Inflammatory macrophage treated with lipopolysaccharide for 4 hours (primary cell): Measurements from ENCODE around the gene GARRE1.
"Not testable (repeated sequence)": the region's sequence is repeated elsewhere in the genome, so short reads cannot be mapped to it uniquely, and the experiment has no call there.

Experiments used
- DNase-seq: peaks from one replicate; pipeline ENCODE4 v3.0.0-alpha.2; 2020

GARRE1 gene

GRCh38 chr19:34254046-34254697 lies at the start of gene GARRE1:
Gene GARRE1, plus strand, starts transcription at chr19:34254554. Its CDS starts 45,920 bp downstream, at chr19:34300474.
- peak; percentile 66 for DNase-seq

DNA sequence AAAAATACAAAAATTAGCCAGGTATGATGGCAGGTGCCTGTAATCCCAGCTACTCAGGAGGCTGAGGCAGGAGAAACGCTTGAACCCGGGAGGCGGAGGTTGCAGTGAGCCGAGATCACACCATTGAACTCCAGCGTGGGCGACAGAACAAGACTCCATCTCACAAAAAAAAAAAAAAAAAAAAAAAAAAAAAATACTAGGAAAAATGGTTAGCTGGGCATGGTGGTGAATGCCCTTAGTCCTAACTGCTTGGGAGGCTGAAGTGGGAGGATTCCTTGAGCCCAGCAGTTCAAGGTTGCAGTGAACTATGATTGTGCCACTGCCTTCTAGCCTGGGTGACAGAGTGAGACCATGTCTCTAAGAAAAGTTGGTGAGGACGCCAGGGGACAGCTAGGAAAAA lies 49.0 kb upstream of the GARRE1 start:
- not testable (repeated sequence) for DNase-seq

DNA sequence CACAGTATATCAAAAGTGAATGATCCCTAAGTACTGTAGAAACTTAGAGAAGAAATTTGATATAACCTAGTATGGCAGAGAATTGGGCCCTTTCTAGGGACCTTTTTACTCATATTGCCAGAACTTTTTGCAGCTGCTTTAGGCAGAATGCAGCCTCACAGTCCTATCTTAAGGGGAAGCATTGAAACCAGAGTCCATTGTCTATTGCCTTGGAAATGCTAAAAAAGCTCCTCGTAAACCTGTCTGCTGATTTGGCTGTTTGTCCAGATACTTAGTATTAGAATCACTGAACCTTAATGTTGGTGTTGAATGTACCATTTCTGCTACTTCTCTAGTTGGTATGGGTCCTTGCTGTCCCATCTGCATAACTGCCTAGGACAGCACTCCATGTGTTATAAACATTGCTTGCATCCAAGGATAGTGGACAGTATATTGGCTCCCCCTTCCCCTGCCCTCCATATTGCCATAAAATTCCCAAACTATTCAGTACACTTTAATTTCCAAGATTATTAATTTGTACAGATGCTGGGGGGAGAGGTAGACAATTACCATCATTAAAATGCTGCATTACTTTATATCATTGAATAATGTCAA lies 46.0 kb upstream of the GARRE1 start:
- no peak for DNase-seq

GRCh38 chr19:34209726-34210125 lies 44.6 kb upstream of the GARRE1 start:
- DNase-seq = no peak

GRCh38 chr19:34213283-34213682 lies 41.1 kb upstream of the GARRE1 start:
- DNase-seq = no peak

- no peak for DNase-seq
These were observed 40.3 kb upstream of the GARRE1 start for GRCh38 chr19:34214040-34214439.

GRCh38 chr19:34215006-34215665 lies 39.2 kb upstream of the GARRE1 start:
- no peak for DNase-seq

DNA sequence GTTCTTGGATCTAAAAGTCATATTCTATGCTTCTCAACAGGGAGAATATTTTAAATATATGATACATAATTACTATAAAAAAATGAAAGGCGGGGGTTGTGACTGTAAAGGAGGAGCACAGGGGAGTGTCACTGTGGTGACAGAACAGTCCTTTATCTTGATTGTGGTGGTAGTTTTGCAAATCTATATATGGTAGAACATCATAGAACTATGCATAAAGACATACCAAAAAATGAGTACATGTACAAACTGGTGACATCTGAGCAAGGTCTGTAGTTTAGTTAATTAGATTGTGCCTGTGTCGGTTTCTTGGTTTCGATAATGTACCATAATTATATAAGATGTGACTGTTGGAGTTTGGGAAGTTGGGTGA lies 38.7 kb upstream of the GARRE1 start:
- no peak for DNase-seq

GRCh38 chr19:34216745-34217219 lies 37.6 kb upstream of the GARRE1 start:
- DNase-seq = not testable (repeated sequence)

GRCh38 chr19:34217952-34218817 lies 36.2 kb upstream of the GARRE1 start:
- DNase-seq = no peak

GRCh38 chr19:34218818-34219164 lies 35.6 kb upstream of the GARRE1 start:
- no peak for DNase-seq

DNA sequence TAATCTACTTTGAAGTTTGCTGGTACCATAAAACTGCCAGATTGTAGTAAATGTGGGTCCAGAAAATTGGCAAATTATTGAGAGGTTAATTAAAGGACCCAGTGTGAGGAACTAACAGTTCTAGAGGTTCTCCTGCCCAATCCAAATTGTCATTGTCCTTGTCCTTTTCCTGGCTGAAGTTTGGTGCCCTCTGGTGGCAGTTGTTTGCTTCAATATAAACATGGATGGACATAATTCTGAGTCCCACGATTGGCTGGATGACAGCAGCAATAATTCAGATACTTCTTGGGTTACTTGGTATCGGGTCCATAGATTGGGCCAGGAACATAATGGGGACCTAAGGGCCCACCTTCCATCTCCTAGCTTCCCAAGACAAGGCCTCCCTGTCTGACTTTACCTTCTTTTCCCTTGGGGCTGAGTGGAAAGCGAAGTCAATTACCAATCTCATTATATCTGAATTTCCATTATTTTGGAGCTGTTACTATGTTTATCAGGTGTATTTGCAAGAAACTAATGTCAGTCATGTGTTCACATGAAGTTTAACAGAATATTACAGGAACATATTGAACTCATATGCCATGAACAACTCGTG lies 33.8 kb upstream of the GARRE1 start:
- peak; percentile 74 for DNase-seq

GRCh38 chr19:34222386-34222785 lies 32.0 kb upstream of the GARRE1 start:
- no peak for DNase-seq

- DNase-seq = no peak
These were observed 29.2 kb upstream of the GARRE1 start for GRCh38 chr19:34224996-34225658.

- DNase-seq = no peak
These were observed 28.7 kb upstream of the GARRE1 start for GRCh38 chr19:34225659-34226015.

GRCh38 chr19:34226036-34226435 lies 28.3 kb upstream of the GARRE1 start:
- DNase-seq = no peak

GRCh38 chr19:34228347-34228746 lies 26.0 kb upstream of the GARRE1 start:
- DNase-seq = no peak

- DNase-seq = no peak
These were observed 25.6 kb upstream of the GARRE1 start for GRCh38 chr19:34228762-34229161.

DNA sequence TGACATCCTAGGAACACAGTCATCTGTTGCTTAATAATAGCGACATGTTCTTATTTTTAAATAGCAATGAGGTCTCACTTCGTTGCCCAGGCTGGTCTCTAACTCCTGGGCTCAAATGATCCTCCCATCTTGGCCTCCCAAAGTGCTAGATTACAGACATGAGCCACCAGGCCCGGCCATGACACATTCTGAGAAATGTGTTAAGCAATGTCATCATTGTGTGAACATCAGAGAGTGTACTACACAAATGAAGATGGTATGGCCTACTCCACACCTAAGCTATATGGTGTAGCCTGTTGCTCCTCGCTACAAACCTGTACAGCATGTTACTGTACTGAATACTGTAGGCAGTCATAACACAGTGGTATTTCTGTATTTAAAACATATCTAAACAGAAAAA lies 24.6 kb upstream of the GARRE1 start:
- no peak for DNase-seq

DNA sequence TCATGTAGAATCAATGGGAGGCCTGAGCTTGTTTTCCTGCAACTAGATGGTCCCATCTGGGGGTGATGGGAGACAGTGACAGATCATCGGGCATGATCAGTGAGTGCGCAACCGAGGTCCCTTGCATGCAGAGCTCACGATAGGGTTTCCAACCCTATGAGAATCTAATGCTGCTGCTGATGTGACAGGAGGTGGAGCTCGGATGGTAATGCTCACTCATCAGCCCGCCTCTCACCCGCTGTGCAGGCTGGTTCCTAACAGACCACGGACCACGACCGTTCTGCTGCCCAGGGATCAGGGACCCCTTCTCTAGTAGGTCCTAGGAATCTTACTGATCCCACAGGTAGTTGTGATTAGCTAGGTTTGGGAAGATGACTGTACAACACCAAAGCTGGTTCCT lies 23.5 kb upstream of the GARRE1 start:
- no peak for DNase-seq

DNA sequence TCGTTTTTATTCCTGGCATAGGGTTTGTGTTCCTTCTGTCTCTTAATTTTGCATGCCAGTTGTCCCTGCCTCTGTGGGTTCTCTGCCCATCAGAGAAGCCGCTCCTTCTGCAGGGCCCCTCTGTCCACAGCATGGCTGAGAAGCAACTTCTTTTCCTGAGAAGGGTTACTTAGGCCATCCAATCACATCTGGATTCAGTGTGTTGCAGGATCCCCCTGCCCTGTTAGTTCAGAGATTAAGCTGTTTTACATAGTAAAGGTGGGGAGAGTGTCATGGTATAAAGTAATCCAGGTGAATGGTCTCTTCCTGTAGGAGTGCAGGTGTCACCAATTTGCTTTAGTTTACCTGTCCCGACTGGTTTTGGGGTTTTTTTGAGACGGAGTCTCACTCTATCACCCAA lies 22.9 kb upstream of the GARRE1 start:
- DNase-seq = no peak
